Omental fat pad (tissue), 4 donors: ENCODE results near the gene MTCL1. TPM values are rescaled to one million over a fixed set of nuclear protein-coding genes. Genes with fewer than 3 reads are reported as not detected.

ENCODE experiments used
- ATAC-seq: fragments of 150-250 bp; one replicate; pipeline ENCODE4 v1.9.1; 2016; ENCODE audit warnings: mild to moderate bottlenecking, moderate library complexity; ENCODE audit not compliant: low FRiP score
- DNase-seq: peaks from one replicate; pipeline ENCODE4 v3.0.0-alpha.2; 2019; ENCODE audit warnings: low spot score
- CTCF ChIP-seq, 3 donors: fragments of 450-650 bp; IDR thresholded peaks; one replicate each; pipeline ENCODE4 v1.5.1; 2016 to 2017; ENCODE audit warnings: antibody characterized with exemption in 3 of 3, mild to moderate bottlenecking in 3 of 3, moderate library complexity in 2 of 3
- total RNA-seq, 4 donors: library from RNA; depleted of rRNA; stranded (reverse); fragments of >200 nt; gene quantifications; one replicate each; pipeline ENCODE4 v1.1.0, GENCODE V29; 2016

Gene MTCL1
- total RNA-seq, 4 donors from 2014 or later, result 1.6 to 3.5 (median 2.0) TPM

DNA sequence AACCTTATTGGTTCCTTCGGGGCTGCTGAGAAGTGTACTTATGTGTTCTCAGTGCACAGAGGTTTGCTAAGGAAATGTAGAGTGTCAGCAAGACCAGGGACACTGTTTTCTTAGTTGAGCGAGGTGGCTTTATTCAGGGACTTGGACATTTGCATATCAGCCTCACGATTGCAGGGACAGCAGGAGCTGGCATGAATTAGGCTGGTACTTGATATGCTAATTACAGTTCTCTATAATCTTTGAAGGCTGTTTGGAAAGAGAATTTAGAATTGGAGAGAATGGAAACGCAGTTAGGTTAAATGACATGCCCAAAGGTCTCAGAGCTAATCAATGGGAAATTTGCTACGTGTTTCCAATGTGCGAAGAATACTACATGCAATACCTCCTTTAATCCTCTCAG is 18.7 kb upstream of the MTCL1 start:
- no peak for ATAC-seq
- no peak for TF ChIP-seq CTCF (IDR thresholded peaks at IDR 0.05)
- DNase-seq, result no peak

DNA sequence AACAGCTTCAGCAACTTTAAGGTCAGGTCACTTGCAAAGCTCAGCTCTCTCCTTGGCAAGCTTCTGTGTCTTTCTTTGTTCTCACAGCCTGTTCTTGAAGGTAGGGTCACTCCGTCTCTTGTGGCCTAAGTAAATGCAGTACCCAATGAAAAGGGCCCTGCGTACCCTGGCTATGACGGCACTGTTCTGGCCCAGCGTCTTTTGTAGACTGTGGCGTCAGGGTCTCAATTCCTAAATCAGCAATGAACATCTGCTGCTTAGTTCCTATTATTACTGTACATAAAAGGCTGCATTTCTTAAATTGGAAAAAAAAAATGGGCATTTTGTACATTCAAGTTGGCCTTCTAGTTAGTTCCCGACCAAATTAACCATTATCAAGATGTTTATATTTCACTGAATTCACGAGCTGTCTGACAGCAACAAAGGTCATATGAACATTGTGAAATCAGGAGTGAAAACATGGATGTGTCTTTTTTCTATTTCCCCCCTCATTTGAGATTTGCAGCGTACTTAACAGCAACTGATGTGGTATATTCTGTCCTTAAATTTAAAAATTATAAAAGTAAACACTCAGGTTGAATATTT is 17.0 kb upstream of the MTCL1 start:
- ATAC-seq, result no peak
- no peak for DNase-seq

DNA sequence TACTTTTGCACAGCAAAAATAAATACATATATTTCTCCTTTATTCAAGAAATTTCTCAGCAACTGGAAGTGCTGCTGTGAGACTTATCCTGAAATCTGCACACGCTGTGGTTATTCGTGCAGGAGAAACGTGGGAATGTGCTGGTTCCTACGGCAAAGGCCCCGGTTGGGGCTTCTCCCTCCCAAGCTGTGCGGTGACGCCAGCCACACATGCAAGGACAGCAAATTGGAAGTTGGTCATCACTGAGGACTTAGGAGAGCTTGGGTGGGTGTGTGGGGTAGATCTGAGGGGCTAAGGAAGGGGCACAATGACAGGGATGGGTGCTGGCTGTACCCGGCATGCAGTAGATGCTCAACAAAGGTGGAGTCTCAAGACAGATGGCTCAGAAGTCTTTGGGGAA is 16.5 kb upstream of the MTCL1 start:
- TF ChIP-seq CTCF (IDR thresholded peaks at IDR 0.05), result no peak
- ATAC-seq (no peak), DNase-seq (no peak)

More for the DNA sequence above, 17.0 kb upstream of the MTCL1 start:
- TF ChIP-seq CTCF (IDR thresholded peaks at IDR 0.05), result no peak

- TF ChIP-seq CTCF (IDR thresholded peaks at IDR 0.05), result no peak
- ATAC-seq (no peak), DNase-seq (no peak)
These were observed 15.8 kb upstream of the MTCL1 start for GRCh38 chr18:8689517-8689916.

- DNase-seq, result no peak
These were observed 10.5 kb upstream of the MTCL1 start for GRCh38 chr18:8694891-8695290.

DNA sequence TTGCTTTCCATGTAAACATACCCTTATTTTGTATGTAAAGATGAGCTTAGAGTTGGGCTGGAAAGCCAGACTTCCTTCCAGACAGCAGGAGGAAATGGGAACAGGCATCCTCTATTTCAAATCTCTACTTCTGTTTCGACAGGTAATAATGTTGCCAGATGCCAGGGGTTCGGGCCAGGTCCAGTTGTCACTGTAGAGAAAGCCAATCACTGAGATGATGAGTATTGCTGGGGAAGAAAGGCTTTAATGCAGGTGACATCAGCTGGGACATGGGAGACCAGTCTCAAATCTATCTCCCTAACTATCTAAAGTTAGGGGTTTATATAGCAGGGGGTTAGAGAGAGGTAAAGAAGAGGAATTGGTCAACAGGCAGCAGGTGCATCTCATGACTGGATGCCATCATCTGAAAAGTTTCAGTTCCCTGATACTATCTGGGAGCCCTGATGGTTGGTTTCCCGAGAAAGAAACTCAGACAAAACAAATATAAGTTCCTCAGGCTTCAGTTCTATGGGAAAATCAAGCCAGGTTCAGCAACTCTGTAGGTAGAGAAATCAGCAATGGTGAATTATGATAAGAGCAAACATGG is 9.3 kb upstream of the MTCL1 start:
- no peak for ATAC-seq
- TF ChIP-seq CTCF (IDR thresholded peaks at IDR 0.05), result no peak
- no peak for DNase-seq

More at GRCh38 chr18:8694891-8695290, 10.5 kb upstream of the MTCL1 start:
- ATAC-seq, result no peak
- TF ChIP-seq CTCF (IDR thresholded peaks at IDR 0.05), result no peak

- peak; percentile 83 for ATAC-seq
- peak; percentile 93 for DNase-seq
- TF ChIP-seq CTCF (IDR thresholded peaks at IDR 0.05), result peak in 2 of 3 donors; percentile 66 to 83
These were observed 8.6 kb upstream of the MTCL1 start for GRCh38 chr18:8696749-8697211.
